ENCODE measurements around the gene MYO10. TPM values are rescaled to one million over a fixed set of nuclear protein-coding genes. Genes with fewer than 3 reads are reported as not detected.

Gene MYO10
- total RNA-seq, 4 donors from 2014 or later, result 21.0 to 29.8 (median 27.3) TPM

DNA sequence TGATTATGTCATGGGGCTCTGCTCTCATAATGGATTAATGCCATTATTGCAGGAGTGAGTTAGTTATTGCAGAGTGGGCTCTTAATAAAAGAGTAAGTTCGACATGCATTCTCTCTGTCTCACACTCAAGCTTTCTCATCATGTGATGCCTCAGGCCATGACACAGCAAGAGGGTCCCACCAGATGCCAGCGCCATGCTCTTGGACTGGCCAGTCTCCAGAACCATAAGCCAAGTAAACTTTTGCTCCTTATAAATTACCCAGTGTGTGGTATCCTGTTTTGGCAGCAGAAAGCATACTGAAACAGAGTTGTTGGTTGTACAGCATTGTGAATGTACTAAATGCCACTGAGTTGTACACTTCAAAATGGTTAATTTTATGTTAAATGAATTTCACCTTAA lies 138.1 kb downstream of the MYO10 start:
- no peaks in the 10 kb centered on the region for H3K4me1 ChIP-seq
- TF ChIP-seq POLR2A (IDR thresholded peaks at IDR 0.05), result no peak
- TF ChIP-seq, protein P1, sequence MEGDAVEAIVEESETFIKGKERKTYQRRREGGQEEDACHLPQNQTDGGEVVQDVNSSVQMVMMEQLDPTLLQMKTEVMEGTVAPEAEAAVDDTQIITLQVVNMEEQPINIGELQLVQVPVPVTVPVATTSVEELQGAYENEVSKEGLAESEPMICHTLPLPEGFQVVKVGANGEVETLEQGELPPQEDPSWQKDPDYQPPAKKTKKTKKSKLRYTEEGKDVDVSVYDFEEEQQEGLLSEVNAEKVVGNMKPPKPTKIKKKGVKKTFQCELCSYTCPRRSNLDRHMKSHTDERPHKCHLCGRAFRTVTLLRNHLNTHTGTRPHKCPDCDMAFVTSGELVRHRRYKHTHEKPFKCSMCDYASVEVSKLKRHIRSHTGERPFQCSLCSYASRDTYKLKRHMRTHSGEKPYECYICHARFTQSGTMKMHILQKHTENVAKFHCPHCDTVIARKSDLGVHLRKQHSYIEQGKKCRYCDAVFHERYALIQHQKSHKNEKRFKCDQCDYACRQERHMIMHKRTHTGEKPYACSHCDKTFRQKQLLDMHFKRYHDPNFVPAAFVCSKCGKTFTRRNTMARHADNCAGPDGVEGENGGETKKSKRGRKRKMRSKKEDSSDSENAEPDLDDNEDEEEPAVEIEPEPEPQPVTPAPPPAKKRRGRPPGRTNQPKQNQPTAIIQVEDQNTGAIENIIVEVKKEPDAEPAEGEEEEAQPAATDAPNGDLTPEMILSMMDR (IDR thresholded peaks at IDR 0.05), result no peak
- no peaks in the 10 kb centered on the region for H3K9me3 ChIP-seq
- 73 to 77% methylated on average over 2 of the region's 2 CpGs for WGBS, 2 donors
- no peak for DNase-seq
- intact Hi-C loops (cut with DNase I), result loop anchor here (10.0 kb wide), 1 partner anchor 337 kb away; no protein-coding TSS in a partner anchor
- H3K27me3 ChIP-seq, result no peaks in the 10 kb centered on the region
- no peaks in the 10 kb centered on the region for H3K36me3 ChIP-seq
- H3K4me3 ChIP-seq, result no peak overlapping the region
- no peak overlapping the region for H3K27ac ChIP-seq

DNA sequence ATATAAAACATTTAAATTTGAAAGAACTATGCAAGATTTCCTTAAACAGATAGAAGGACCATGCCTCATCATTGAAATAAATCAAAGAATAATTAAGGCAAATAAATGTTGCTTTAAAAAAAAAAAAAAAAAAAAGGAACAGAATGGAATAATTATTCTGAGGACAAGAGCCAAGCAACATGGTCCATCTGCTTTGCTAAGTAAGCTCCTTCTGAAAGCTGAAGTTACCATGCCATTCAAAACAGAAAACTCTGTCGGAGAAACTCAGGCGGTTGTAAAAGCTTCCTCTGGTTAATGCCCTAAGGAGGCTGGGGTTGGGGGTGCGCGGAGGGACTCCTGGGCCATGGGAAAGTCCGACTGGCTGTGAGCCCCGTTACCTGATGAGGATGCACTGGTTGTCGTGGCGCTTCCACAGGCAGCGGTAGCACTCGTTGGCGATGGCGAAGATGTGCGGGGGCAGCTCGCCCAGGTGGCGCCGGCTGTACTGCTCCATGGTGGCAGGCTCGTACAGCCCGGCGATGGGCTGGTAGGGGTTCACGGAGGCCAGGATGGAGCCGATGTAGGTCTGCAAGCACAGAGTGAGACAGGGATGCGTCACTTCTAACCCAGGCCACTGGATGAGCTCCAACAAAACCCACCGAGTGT lies 141.7 kb downstream of the MYO10 start:
- Histone ChIP-seq H3K27ac (no peak overlapping the region), H3K4me3 (no peak overlapping the region), H3K27me3 (no peaks in the 10 kb centered on the region), H3K36me3 (peaks cover 0 to 5% (median 0%) of the 10 kb centered on the region in 3 donors), H3K4me1 (no peaks in the 10 kb centered on the region), H3K9me3 (no peaks in the 10 kb centered on the region)
- 82 to 95% methylated on average over 5 to 11 of the region's 23 CpGs for WGBS, 2 donors
- no peak for DNase-seq
- intact Hi-C loops (cut with DNase I), result loop anchor here (5.0 to 10.0 kb wide), 2 partner anchors 340 to 393 kb away; no protein-coding TSS in a partner anchor
- no peak for TF ChIP-seq POLR2A (IDR thresholded peaks at IDR 0.05)
- TF ChIP-seq, protein P1 (IDR thresholded peaks at IDR 0.05), result no peak

DNA sequence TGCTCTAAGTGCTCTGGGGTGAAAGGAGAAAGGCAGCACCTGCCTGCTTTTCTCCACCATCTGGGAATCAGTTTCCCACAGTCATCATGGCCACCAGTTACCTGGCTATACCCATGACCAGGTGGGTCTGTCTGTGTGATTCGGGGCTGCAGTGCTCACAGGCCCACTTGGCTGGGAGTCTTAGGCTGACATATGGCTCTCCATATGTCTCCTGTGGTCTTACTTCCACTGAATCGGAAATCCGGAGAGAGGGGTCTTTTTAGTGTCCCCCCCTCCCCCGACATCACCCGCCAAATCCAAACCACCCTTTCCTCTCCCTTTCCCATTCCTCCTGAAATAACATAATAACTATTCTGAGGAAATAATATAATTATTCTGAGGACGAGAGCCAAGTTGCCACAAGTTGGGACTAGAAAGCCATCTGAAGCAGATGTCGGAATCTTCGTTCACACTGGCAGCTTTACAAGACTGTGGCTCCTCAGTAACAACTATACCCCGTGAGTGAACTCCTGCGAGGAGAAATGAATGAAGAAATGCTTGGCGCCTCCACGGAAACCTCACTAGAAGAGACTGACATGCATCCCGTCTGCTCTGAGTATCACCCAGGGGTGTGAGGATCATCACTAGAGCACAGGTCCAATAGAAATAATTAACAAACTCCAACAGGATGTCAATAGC lies 143.4 kb downstream of the MYO10 start:
- TF ChIP-seq, protein P1 (IDR thresholded peaks at IDR 0.05), result no peak
- TF ChIP-seq POLR2A (IDR thresholded peaks at IDR 0.05), result no peak
- WGBS, 2 donors, result 50 to 64% methylated on average over 13 of the region's 13 CpGs
- H3K9me3 ChIP-seq, result no peaks in the 10 kb centered on the region
- no peak overlapping the region for H3K27ac ChIP-seq
- peaks cover 0 to 12% (median 0%) of the 10 kb centered on the region in 3 donors for H3K36me3 ChIP-seq
- intact Hi-C loops (cut with DNase I), result loop anchor here (5.0 to 10.0 kb wide), 2 partner anchors 342 to 395 kb away; no protein-coding TSS in a partner anchor
- no peak for DNase-seq
- H3K4me1 ChIP-seq, result peaks cover 0 to under 1% (median 0%) of the 10 kb centered on the region in 3 donors
- no peaks in the 10 kb centered on the region for H3K27me3 ChIP-seq
- no peak overlapping the region for H3K4me3 ChIP-seq

DNA sequence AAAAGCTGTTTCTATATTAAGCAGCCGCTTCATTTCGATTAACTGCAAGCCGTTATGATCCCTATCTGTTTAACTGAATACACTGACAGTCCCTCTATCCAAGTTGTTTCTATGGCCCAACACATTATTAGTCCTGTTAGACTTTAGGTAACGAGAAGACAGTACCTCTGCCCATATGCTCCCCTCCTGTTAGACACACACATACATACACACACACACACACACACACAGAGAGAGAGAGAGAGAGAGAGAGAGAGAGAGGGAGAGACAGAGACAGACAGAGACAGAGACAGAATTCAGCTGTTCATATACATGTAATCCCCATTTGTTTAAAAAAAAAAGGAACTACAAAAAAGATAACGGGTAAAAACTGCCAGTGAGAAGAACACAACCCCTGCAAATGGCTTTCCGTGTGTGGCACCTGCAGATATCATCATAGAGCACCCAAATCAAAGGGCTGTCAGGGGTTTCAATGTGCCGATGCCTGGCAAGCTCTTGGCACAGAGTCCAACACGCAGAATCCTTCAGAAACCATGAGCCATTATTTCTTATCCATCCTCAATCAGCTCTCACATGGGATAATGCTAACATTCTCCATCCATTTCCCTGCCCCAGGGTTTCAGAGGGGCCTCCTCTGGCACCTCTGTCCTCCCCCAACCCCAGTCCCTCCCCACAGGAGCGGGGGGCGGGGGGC lies 144.0 kb downstream of the MYO10 start:
- 65 to 70% methylated on average over 8 to 9 of the region's 10 CpGs for WGBS, 2 donors

More for the DNA sequence above, 144.0 kb downstream of the MYO10 start:
- Histone ChIP-seq H3K27me3 (no peaks in the 10 kb centered on the region), H3K9me3 (no peaks in the 10 kb centered on the region), H3K4me1 (peaks cover 0 to 8% (median 0%) of the 10 kb centered on the region in 3 donors), H3K27ac (no peak overlapping the region), H3K36me3 (peaks cover 0 to 12% (median 0%) of the 10 kb centered on the region in 3 donors), H3K4me3 (no peak overlapping the region)
- no peak for DNase-seq
- intact Hi-C loops (cut with DNase I), result loop anchor here (5.0 to 10.0 kb wide), 2 partner anchors 343 to 395 kb away; no protein-coding TSS in a partner anchor
- TF ChIP-seq, protein P1 (IDR thresholded peaks at IDR 0.05), result no peak
- no peak for TF ChIP-seq POLR2A (IDR thresholded peaks at IDR 0.05)
